GM18526 (cell line): ENCODE measurements around the gene RAPH1.

Source experiments
- POLR2A ChIP-seq: IDR thresholded peaks from 3 replicates; pipeline ENCODE4 v1.6.1; 2011; ENCODE audit not compliant: insufficient read length; ENCODE audit errors: extremely low read depth

Gene RAPH1

DNA sequence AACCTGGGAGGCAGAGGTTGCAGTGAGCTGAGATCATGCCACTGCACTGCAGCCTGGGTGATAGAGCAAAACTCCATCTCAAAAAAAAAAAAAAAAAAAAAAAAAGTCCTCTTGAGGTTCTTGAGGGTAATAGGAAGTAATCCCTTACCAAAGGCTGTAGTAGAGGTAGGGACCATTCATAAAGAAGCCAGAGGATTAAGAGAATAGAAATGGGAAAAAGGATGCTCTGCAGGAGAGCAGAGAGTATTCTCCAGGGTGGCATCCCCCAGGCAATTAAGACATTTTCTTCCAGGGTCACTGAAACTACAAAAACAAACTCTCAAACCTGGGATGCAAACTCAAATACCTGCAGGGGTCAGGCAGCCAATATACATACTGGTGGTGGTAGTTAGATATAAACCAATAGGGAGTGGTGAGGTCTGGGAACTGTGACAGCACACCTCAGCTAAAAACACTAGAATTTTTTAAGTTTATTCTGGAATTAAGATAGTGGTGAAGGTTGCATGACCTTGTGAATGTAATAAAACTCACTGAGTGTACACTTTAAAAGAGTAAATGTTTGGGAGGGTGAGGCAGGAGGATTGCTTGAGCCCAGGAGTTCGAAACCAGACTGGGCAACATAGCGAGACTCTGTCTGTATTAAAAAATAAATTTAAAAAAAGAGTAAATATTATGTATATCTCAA is 24.7 kb downstream of the RAPH1 start:
- TF ChIP-seq POLR2A: no peak

DNA sequence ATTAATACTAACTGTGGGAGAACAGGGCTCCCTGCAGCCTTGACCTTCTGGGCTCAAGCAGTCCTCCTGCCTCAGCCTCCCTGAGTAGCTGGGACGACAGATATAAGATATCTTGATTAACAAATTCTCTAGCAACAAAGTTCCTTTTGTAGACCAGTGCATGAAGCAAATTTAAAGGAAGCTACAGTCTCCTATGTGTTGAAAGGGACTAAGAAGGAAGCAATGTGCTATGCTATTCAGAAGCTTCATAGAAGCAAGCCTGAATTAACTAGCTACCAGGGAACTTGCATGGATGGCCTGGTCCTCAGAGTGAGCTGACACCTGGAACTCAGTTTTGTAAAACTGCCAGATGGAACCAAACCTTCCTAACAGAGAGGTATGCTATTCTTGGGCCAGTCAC is 33.2 kb downstream of the RAPH1 start:
- no peak for TF ChIP-seq POLR2A

DNA sequence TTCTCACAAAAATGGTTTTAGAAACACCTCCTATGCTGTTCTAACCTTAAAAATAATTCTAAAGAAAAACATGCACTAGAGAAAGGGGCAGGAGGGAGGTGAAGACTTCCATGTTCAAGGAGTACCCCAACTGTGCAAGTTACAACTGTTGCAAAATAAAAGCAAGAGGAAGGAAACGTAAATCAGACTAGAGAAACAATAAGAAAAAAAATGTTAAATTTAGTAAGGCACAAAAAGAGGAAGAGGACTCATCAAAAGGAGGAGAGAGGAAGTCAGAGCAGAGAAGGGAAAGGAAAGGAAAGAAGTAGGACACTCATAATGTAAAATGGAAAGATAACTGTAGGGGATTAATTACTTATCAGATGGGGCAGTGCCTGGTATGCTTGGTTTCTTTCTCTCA is 34.1 kb downstream of the RAPH1 start:
- TF ChIP-seq POLR2A: no peak

DNA sequence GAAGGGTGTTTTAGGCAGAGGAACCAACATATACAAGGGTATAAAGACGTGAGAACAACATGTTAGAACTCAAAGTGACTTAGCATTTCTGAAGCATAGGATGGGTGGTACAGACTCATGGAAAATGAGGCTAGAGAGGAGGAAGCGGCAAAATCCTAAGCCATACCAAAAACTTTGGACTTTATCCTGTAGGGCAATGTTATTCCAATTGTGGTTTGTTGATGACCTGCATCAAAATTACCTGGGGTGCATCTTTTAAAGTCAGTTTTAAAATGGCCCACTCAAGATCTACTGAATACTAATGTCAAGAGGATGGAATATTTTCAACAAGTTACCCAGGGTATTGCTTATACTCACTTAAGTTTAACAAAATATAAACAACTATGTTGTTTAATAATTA is 34.8 kb downstream of the RAPH1 start:
- no peak for TF ChIP-seq POLR2A

DNA sequence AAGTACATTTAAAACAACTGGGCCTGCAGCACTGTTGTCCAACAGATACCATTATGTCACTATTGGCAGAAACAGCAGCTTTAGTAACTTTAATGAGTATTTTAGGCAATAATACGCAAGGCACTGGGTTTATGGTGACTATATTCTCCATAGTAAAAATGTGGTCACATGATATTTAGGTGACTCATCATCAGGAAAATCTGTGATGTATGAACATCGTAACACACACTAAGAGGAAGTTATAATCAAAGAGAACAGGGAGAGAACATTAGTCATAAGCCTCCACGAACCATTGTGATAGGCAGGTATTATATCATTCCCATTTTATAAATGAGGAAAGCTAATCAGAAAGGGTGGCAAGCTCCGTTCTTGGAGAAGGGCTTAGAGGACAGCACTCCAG is 36.9 kb downstream of the RAPH1 start:
- no peak for TF ChIP-seq POLR2A

DNA sequence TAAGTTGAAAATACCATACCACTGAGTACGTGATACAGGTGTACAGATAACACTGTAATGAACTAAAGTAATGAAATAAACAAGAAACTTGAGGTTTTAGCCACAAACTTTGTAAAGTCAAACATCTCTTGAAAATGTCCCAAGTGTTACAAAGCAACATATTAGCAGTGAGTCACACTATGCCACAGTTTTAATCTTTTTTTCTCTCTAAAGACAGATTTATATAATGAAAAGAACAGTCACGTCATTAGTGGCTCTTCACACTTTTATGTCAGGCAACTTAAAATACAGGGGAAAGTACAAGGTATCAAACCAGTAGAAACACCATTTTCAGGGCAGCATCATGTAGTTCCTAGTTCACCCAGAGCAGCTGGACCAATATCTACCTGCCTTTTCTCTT is 42.1 kb downstream of the RAPH1 start:
- no peak for TF ChIP-seq POLR2A

DNA sequence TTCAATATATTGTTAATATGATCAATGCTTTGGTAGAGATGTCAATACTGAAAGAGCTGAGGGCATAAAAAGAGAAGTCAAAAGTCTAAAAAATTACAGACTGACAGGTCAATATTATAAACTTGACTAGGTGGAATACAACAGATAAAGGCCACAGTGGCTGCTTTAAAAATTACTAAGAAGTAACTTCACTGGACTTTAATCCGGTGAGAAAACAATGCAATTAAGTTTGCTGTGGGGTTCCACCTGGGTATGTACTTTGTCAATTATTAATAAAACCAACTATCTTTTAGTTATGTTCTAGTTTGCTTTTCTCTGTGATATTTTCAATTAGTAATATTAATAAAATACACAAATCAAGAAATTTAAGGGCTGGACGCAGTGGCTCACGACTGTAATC is 44.7 kb downstream of the RAPH1 start:
- TF ChIP-seq POLR2A: no peak

DNA sequence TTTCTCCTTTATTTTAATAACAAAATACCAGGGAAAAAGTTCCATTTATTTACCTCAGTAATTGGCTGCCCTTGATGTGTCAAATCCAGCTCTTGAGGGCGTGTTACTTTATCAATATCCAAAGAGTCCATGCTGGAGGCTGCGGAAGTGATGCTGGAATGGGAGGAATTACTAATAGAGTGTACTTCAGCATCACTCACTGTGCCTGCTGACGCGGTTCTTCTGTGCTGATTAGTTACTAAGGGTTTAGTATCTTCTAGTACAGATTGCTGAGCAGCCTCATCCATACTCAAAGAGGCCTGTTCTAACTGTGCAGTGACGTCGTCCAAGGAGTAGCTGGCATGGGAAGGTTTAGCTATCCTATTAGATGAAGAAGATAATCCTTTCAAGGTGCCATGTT is 45.6 kb downstream of the RAPH1 start:
- no peak for TF ChIP-seq POLR2A

DNA sequence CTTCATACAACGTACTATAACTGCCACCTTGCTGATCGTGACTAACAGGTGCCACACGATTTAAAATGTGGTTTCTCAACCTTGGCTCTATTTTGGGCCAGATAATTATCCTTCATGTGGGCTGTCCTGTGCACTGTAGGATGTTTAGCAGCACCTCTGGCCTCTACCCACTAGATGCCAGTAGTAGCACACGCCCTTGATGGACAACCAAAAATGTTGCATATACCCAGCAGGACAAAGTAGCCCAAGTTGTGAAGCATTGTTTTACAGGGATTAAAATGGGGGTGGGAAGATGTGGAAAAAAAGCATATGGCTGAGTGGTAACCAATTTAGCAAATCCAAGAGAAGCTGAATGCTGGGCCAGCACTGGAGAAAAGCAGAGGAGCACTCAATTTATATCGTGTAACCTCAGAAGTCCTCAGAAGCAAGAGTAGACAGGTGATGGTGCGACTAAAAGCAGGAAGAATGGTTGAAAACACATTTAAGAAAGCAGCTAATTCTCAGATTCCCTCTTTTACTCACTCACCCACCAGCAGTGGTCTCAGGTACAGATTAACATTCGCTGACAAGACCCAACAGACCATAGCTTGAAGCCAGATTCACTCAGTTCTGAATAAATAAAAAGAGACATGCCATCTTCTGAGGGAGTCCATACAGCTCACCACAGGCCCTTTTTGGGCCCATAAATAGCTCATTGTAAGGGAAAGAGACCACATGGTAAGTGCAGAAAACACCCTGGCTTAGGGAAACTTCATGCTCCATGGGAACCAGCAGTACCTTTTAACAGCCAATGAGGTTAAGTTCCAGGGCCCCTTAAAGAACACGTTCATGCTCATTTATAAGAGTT is 50.6 kb downstream of the RAPH1 start:
- no peak for TF ChIP-seq POLR2A

DNA sequence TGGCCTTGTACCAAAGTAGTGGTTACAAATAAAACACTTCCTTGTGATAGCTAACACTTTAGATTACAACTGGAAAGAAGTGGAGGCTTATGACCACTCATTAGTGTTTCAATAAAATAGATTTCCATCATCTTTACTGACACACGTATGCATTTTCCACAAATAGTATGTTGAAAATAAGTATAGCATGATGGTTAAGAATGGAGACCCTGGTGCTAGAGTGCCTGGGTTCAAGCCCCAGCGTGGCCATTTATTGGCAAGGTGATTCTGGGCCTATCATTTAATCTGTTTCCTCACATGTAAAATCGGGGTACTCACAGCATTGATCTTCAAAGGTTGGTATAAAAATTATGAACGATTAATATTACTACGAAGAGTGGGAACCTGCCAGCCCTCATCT is 54.5 kb downstream of the RAPH1 start:
- no peak for TF ChIP-seq POLR2A

DNA sequence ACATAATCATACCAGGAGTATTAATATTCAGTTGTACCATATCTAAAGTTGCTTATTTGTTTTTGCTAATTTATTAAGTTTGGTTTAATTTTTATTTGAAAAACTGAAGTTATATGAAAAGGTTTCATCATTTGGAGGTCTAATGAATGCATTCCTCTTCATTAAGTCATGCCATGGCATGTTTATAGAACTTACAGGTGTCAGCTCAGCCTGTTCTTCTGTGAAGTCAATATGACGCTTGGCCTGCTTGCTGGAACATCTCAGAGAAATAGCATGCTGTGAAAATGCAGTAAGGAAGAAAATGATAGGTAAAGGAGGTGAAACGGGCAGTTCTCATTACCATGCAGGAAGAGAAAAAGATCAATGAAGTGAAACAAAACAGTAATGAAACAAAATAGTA is 58.2 kb downstream of the RAPH1 start:
- TF ChIP-seq POLR2A: no peak

DNA sequence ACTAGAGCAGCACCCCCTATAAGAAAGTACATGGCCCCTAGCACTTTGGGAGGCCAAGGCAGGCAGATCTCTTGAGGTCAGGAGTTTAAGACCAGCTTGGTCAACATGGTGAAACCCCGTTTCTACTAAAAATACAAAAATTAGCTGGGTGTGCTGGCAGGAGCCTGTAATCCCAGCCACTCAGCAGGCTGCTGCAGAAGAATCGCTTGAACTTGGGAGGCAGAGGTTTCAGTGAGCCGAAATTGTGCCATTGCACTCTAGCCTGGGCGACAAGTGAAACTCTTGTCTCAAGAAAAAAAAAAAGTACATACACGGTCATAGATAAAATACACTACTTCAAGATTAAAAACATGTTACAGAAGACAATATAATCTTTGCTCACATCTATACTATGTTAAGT is 63.8 kb downstream of the RAPH1 start:
- TF ChIP-seq POLR2A: no peak

DNA sequence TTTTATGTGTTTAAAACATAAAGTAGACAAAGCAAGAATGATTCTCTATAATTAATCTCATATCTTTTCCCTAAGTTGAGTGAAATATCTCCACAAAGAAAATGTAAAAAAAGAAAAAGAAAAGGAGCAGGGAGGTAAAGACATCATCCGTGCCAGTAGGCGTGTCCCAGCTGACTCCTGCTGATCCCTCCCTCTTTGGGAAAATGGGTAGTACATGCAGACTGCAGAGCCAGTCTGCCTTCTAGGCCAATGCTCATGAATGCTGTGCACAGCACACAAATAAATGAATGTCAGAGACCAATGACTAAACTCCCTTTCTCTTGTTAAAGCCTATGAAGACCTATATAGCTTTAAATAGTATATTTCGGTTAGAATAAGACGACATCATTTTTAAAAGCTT is 64.7 kb downstream of the RAPH1 start:
- no peak for TF ChIP-seq POLR2A

DNA sequence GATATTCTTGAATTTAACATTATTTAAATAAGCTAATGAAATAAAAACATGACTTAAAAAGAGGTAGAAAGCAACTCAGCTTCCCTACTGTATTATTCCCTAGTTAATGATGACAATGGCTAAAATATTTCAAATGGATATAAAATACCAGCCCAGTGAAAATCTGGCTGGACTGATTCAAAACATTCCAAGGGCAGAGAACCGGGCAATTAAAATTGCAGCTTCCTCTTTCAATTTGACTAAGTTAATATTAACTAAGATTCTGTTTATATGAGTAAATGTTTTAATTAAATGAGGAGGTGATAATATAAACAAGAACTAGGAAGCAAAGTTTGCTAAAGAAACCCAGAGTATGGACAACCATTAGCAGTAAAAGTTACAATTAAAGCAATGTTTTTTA is 65.6 kb downstream of the RAPH1 start:
- no peak for TF ChIP-seq POLR2A

DNA sequence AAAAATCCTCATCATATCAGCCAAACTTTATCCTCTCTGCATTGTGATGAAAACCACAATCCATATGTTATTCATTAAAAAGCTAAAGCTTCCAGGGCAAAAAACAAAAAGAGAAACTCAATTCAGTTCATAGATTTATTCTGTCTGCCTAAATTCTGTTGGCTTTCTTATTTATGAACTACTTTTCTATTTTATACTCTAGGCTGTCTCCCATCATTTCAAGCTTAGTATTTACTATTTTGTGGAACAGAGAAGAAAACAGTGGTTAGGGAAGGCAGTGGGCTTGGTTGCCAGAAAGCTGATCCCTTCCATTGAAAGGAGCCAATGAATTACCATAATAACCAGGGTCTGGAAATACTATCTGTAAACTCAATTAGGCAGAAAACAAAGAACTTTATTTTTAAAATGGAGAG is 71.8 kb downstream of the RAPH1 start:
- TF ChIP-seq POLR2A: no peak

DNA sequence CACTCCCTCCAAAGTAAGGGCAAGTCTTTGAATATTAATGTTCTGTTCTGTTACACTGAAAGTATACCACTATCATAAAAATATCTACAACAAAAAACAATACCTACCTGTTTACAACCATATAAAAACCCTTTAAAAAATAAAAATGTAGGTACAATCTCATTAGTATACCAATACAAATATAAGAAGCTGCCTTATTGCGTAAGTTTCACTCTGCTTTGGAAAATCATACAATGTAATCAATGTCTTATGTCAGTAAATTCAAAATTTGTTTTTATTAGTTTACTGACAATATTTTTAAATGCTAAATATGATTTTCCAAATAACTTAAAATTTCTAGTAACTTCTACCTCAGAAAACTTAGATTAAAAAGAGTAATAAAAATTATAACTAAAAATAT is 72.8 kb downstream of the RAPH1 start:
- no peak for TF ChIP-seq POLR2A

DNA sequence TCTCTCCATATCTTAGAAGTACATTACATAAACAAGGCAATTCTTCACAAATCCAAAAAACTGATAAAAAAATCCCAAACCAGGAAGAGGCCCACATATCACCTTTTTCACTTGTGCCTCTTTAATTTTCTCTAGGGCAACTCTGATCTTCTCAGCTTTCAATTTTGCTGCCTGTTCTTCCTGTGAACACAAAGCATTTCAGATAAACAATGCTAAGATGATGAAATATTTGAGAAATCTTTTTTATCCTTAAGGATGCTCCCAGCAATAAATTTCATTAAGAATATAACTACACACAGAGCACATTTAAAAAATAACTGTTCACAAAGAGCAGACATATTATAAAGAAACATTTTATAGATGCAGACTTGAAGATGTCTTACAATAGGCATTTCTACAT is 73.4 kb downstream of the RAPH1 start:
- TF ChIP-seq POLR2A: no peak

DNA sequence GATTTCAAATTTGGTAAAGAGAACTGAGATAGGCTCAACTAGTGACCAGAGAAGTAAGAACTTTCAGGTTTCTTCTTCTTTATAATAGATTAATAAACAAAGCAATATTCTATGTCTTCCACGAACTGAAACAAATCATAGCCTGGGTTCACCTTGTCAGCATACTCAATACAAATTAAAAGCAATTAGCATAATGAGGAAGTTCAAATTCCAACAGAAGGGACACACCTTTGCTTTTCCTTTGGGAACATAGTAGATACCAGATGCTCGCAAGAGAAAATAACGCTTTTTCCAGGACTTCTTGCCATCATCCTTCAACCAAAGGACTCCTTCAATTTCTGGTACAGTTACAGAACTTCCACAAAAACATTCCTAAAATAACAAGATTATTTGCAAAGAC is 79.9 kb downstream of the RAPH1 start:
- TF ChIP-seq POLR2A: no peak
